AG04449 (cell line): ENCODE data around the gene CD207.

ENCODE experiments used
- CTCF ChIA-PET: fragments of 350-600 bp; formaldehyde crosslinking; extraction: SDS; loops from one replicate; lab custom pipeline; 2021; ENCODE audit warnings: antibody characterized with exemption; lab: Yijun Ruan, JAX
- POLR2A ChIA-PET: fragments of 400-600, 350-600 bp; formaldehyde crosslinking; extraction: SDS; loops from one replicate; lab custom pipeline; 2020; ENCODE audit warnings: antibody characterized with exemption, inconsistent platforms; lab: Yijun Ruan, JAX
- DNase-seq: peaks from one replicate; pipeline ENCODE4 v3.0.0-alpha.2; 2010; ENCODE audit warnings: low read depth, low spot score
- H3K4me3 ChIP-seq: 2 replicates; pipeline ENCODE4 v1.5.1; 2011; ENCODE audit warnings: low read depth, mild to moderate bottlenecking, control low read depth, low read length
- CTCF ChIP-seq: IDR thresholded peaks from one replicate; pipeline ENCODE4 v1.5.1; 2011; ENCODE audit warnings: mild to moderate bottlenecking, moderate library complexity, low read length, control low read depth, inconsistent platforms; ENCODE audit not compliant: insufficient read depth; ENCODE audit errors: missing control alignments

Gene CD207

GRCh38 chr2:70808983-70809958 is 26.3 kb downstream of the CD207 start:
- ChIA-PET CTCF (no interaction called here), POLR2A (no interaction called here)
- no peak for TF ChIP-seq CTCF
- H3K4me3 ChIP-seq = no peak overlapping the region
- DNase-seq = no peak

- CTCF ChIA-PET = no interaction called here
- no peak for DNase-seq
- no peak overlapping the region for H3K4me3 ChIP-seq
- no peak for TF ChIP-seq CTCF
- POLR2A ChIA-PET = no interaction called here
Observed at GRCh38 chr2:70807828-70808118, 27.8 kb downstream of the CD207 start.

- DNase-seq = no peak
- POLR2A ChIA-PET = no interaction called here
Observed at GRCh38 chr2:70807102-70807827, 28.4 kb downstream of the CD207 start.

GRCh38 chr2:70806620-70807019 is 29.0 kb downstream of the CD207 start:
- POLR2A ChIA-PET = no interaction called here
- CTCF ChIA-PET = no interaction called here
- TF ChIP-seq CTCF = no peak
- no peak for DNase-seq
- H3K4me3 ChIP-seq = no peak overlapping the region

More at GRCh38 chr2:70807102-70807827, 28.4 kb downstream of the CD207 start:
- no peak overlapping the region for H3K4me3 ChIP-seq
- TF ChIP-seq CTCF = no peak
- CTCF ChIA-PET = no interaction called here

GRCh38 chr2:70806013-70806412 is 29.6 kb downstream of the CD207 start:
- ChIA-PET CTCF (no interaction called here), POLR2A (no interaction called here)
- H3K4me3 ChIP-seq = no peak overlapping the region
- TF ChIP-seq CTCF = no peak
- DNase-seq = no peak

GRCh38 chr2:70801607-70802263 is 33.9 kb downstream of the CD207 start:
- no peak for TF ChIP-seq CTCF
- ChIA-PET POLR2A (no interaction called here), CTCF (no interaction called here)
- DNase-seq = no peak
- H3K4me3 ChIP-seq = no peak overlapping the region
